Neutrophil (primary cell): ENCODE data around the gene ZNF407.

Source experiments
- H3K27ac ChIP-seq: fragments of 200-600 bp; sonication (generic); 2 replicates; pipeline ENCODE4 v1.5.1; 2016; ENCODE audit warnings: mild to moderate bottlenecking, moderate library complexity
- H3K27me3 ChIP-seq: fragments of 200-600 bp; sonication (generic); 2 replicates; pipeline ENCODE4 v1.6.0; 2016; ENCODE audit warnings: mild to moderate bottlenecking
- H3K36me3 ChIP-seq: fragments of 200-600 bp; sonication (generic); 2 replicates; pipeline ENCODE4 v1.5.1; 2017
- H3K4me1 ChIP-seq, 2 experiments: fragments of 200-600 bp in 1 of 2; sonication (generic) in 1 of 2; 1 replicate in 1 of 2; 2 replicates in 1 of 2; pipeline versions ENCODE4 v1.5.1 to v1.6.1; 2013 to 2016; ENCODE audit warnings: low read depth in 1 of 2, low read length in 1 of 2, mild to moderate bottlenecking in 1 of 2, moderate library complexity in 1 of 2; ENCODE audit not compliant: control insufficient read depth in 1 of 2, insufficient read depth in 1 of 2
- H3K4me3 ChIP-seq, 2 experiments: fragments of 200-600 bp in 1 of 2; sonication (generic) in 1 of 2; 1 replicate in 1 of 2; 2 replicates in 1 of 2; pipeline ENCODE4 v1.5.1; 2013 to 2016; ENCODE audit warnings: low read depth in 1 of 2, low read length in 1 of 2, mild to moderate bottlenecking in 1 of 2, moderate library complexity in 1 of 2
- H3K9me3 ChIP-seq: fragments of 200-600 bp; sonication (generic); 2 replicates; pipeline ENCODE4 v1.5.1; 2016
- CTCF ChIP-seq: fragments of 200-600 bp; sonication (generic); IDR thresholded peaks from 2 replicates; pipeline ENCODE4 v1.5.1; 2016; ENCODE audit warnings: antibody characterized with exemption

The ZNF407 gene

GRCh38 chr18:74609535-74609934, 11.9 kb downstream of the ZNF407 start:
- Histone ChIP-seq H3K9me3 (no peaks in the 10 kb centered on the region), H3K4me3 (no peak overlapping the region), H3K27ac (no peak overlapping the region), H3K27me3 (no peaks in the 10 kb centered on the region), H3K36me3 (no peaks in the 10 kb centered on the region), H3K4me1 (peaks cover 14 to 17% of the 10 kb centered on the region in 2 experiments)
- no peak for TF ChIP-seq CTCF

GRCh38 chr18:74610051-74610615, 12.5 kb downstream of the ZNF407 start:
- Histone ChIP-seq H3K27ac (no peak overlapping the region), H3K4me1 (peaks cover 14 to 17% of the 10 kb centered on the region in 2 experiments), H3K36me3 (no peaks in the 10 kb centered on the region), H3K27me3 (no peaks in the 10 kb centered on the region), H3K4me3 (no peak overlapping the region), H3K9me3 (no peaks in the 10 kb centered on the region)
- no peak for TF ChIP-seq CTCF

- Histone ChIP-seq H3K36me3 (no peaks in the 10 kb centered on the region), H3K27ac (no peak overlapping the region), H3K4me3 (no peak overlapping the region), H3K4me1 (peaks cover 14 to 17% of the 10 kb centered on the region in 2 experiments), H3K9me3 (no peaks in the 10 kb centered on the region), H3K27me3 (no peaks in the 10 kb centered on the region)
- no peak for TF ChIP-seq CTCF
Measured at GRCh38 chr18:74610860-74611259, 13.2 kb downstream of the ZNF407 start.

- H3K36me3 ChIP-seq = no peaks in the 10 kb centered on the region
- H3K4me3 ChIP-seq = no peak overlapping the region
- no peak for TF ChIP-seq CTCF
- H3K27ac ChIP-seq = no peak overlapping the region
- peaks cover 14 to 17% of the 10 kb centered on the region in 2 experiments for H3K4me1 ChIP-seq
- no peaks in the 10 kb centered on the region for H3K9me3 ChIP-seq
- H3K27me3 ChIP-seq = no peaks in the 10 kb centered on the region
Measured at GRCh38 chr18:74611765-74612164, 14.1 kb downstream of the ZNF407 start.

GRCh38 chr18:74613381-74613780, 15.7 kb downstream of the ZNF407 start:
- no peak overlapping the region for H3K27ac ChIP-seq
- no peaks in the 10 kb centered on the region for H3K27me3 ChIP-seq
- no peaks in the 10 kb centered on the region for H3K9me3 ChIP-seq
- H3K4me3 ChIP-seq = no peak overlapping the region
- peaks cover 14 to 17% of the 10 kb centered on the region in 2 experiments for H3K4me1 ChIP-seq
- TF ChIP-seq CTCF = no peak
- no peaks in the 10 kb centered on the region for H3K36me3 ChIP-seq
